H1 (cell line): Measurements from ENCODE around the gene BRME1. TPM values are rescaled to one million over a fixed set of nuclear protein-coding genes. Genes with fewer than 3 reads are reported as not detected.

Experiments
- ASH2L ChIP-seq: fragments of 200-600, 300-600 bp; sonication (generic); IDR thresholded peaks from one replicate; pipeline ENCODE4 v1.7.1; 2017; ENCODE audit warnings: low read length
- ATF2 ChIP-seq: IDR thresholded peaks from 2 replicates; pipeline ENCODE4 v1.6.1; 2012; ENCODE audit warnings: low read length, inconsistent platforms
- CTBP2 ChIP-seq: IDR thresholded peaks from 2 replicates; pipeline ENCODE4 v1.7.0; 2011; ENCODE audit warnings: borderline replicate concordance, mild to moderate bottlenecking, moderate library complexity, mixed read lengths, low read length; ENCODE audit not compliant: insufficient read depth, insufficient read length
- CTCF ChIP-seq, 3 experiments: IDR thresholded peaks; 1 replicate in 2 of 3; 2 replicates in 1 of 3; pipeline versions ENCODE4 v1.5.1 to v1.6.1; 2011; ENCODE audit warnings: low read length in 3 of 3, mild to moderate bottlenecking in 3 of 3, inconsistent platforms in 2 of 3, low read depth in 1 of 3, moderate library complexity in 1 of 3; ENCODE audit not compliant: insufficient read depth in 1 of 3; ENCODE audit errors: control extremely low read depth in 1 of 3
- EGR1 ChIP-seq: IDR thresholded peaks from 2 replicates; pipeline ENCODE4 v1.6.1; 2011; ENCODE audit warnings: low read depth, low read length, borderline replicate concordance
- JUN ChIP-seq: IDR thresholded peaks from 2 replicates; pipeline ENCODE4 v1.6.1; 2011; ENCODE audit warnings: low read depth, mild to moderate bottlenecking, improper control_type of control experiment, low read length
- KDM1A ChIP-seq: fragments of 200-600, 300-600 bp; sonication (generic); IDR thresholded peaks from 2 replicates; pipeline ENCODE4 v1.7.1; 2016; ENCODE audit warnings: mild to moderate bottlenecking, low read length, borderline replicate concordance
- NRF1 ChIP-seq: IDR thresholded peaks from 2 replicates; pipeline ENCODE4 v1.6.1; 2011; ENCODE audit warnings: mild to moderate bottlenecking, low read depth, low read length, improper control_type of control experiment
- RBBP5 ChIP-seq: IDR thresholded peaks from 2 replicates; pipeline ENCODE4 v1.7.1; 2012; ENCODE audit warnings: low read depth, mild to moderate bottlenecking, inconsistent platforms, low read length, moderate library complexity, borderline replicate concordance
- TBP ChIP-seq: IDR thresholded peaks from 2 replicates; pipeline ENCODE4 v1.6.1; 2011; ENCODE audit warnings: low read depth, low read length, improper control_type of control experiment
- TCF12 ChIP-seq: IDR thresholded peaks from 2 replicates; pipeline ENCODE4 v1.6.1; 2011; ENCODE audit warnings: low read depth, mild to moderate bottlenecking, low read length
- polyA plus RNA-seq, 7 experiments: library from polyadenylated mRNA; depleted of rRNA in 3 of 7; stranded (reverse) in 5 of 7; unstranded in 2 of 7; fragments of >200 nt in 5 of 7; fragments of 200-250 nt in 2 of 7; gene quantifications; 1 replicate in 5 of 7; 2 replicates in 1 of 7; 4 replicates in 1 of 7; pipeline versions ENCODE4 v1.2.1 to v1.2.3, GENCODE V29; 2011 to 2013; ENCODE audit warnings: missing spikeins in 2 of 7, mixed read lengths in 2 of 7
- total RNA-seq: library from RNA; stranded (reverse); fragmentation: NEBNext Ultra II Directional; extraction: Animal tissue kit (Norgen Biotek cat#: 25700); gene quantifications from 2 replicates; pipeline ENCODE4 v1.2.1, GENCODE V29; 2021

Gene BRME1
- total and polyA plus RNA-seq, 2 of the 8 experiments (the other 6 are each of a cell fraction or from before 2014, with no cell fraction given) = 4.6 to 4.7 TPM

GRCh38 chr19:13935765-13936510 lies 30.0 kb upstream of the BRME1 start (continued):
- peak; percentile 20; the same call in 1 of the 2 replicates for TF ChIP-seq RBBP5
- TF ChIP-seq JUN = no peak
- peak; percentile 44 for TF ChIP-seq ASH2L
- TF ChIP-seq EGR1 = no peak
- no peak for TF ChIP-seq CTBP2
- no peak for TF ChIP-seq NRF1
- 0 out of 2 replicates have a peak, but pooled peaks have one; percentile 28 for TF ChIP-seq TCF12
- no peak for TF ChIP-seq ATF2
- no peak for TF ChIP-seq CTCF (IDR thresholded peaks at IDR 0.05; ENCODE audit: control extremely low read depth in 1 of 3, insufficient read depth in 1 of 3, low read depth in 1 of 3, low read length in 3 of 3)
- TF ChIP-seq KDM1A = peak; percentile 45; the same call in 1 of the 2 replicates
- no peak for TF ChIP-seq TBP
- TF ChIP-seq, all 59 proteins: peak for 5
